Suprapubic skin (tissue), 4 donors: ENCODE results near the gene TRIM50. TPM values are rescaled to one million over a fixed set of nuclear protein-coding genes. Genes with fewer than 3 reads are reported as not detected.
"Not testable (repeated sequence)": the region's sequence is repeated elsewhere in the genome, so short reads cannot be mapped to it uniquely, and the experiment has no call there.

Experiments
- DNase-seq, 2 donors: peaks; one replicate each; pipeline ENCODE4 v3.0.0-alpha.2; 2019; ENCODE audit warnings: low spot score in 2 of 2
- H3K27ac ChIP-seq: fragments of 200-600 bp; sonication (generic); one replicate; pipeline ENCODE4 v1.5.1; 2019
- H3K27me3 ChIP-seq: fragments of 200-600 bp; sonication (generic); one replicate; pipeline ENCODE4 v1.5.1; 2019
- H3K36me3 ChIP-seq: fragments of 200-600 bp; sonication (generic); one replicate; pipeline ENCODE4 v1.5.1; 2019
- H3K4me1 ChIP-seq: fragments of 200-600 bp; sonication (generic); one replicate; pipeline ENCODE4 v1.5.1; 2019
- H3K4me3 ChIP-seq: fragments of 200-600 bp; sonication (generic); one replicate; pipeline ENCODE4 v1.5.1; 2019; ENCODE audit warnings: mild to moderate bottlenecking
- H3K9me3 ChIP-seq: fragments of 200-600 bp; sonication (generic); one replicate; pipeline ENCODE4 v1.5.1; 2019
- CTCF ChIP-seq, 2 donors: fragments of 200-600 bp in 1 of 2; fragments of 450-650 bp in 1 of 2; sonication (generic) in 1 of 2; IDR thresholded peaks; one replicate each; pipeline ENCODE4 v1.5.1; 2016 to 2019; ENCODE audit warnings: antibody characterized with exemption in 2 of 2, mild to moderate bottlenecking in 1 of 2, moderate library complexity in 1 of 2
- EP300 ChIP-seq: sonication (generic); formaldehyde crosslinking; IDR thresholded peaks from one replicate; pipeline ENCODE4 v1.6.1; 2017; ENCODE audit warnings: antibody characterized with exemption
- POLR2AphosphoS5 ChIP-seq, 3 donors: sonication (generic); formaldehyde crosslinking; IDR thresholded peaks; one replicate each; pipeline ENCODE4 v1.6.1; 2017; ENCODE audit warnings: antibody characterized with exemption in 3 of 3
- WGBS: methylation state at CpG from one replicate; pipeline ENCODE4 v1.1.5; 2018; 5-methylcytosine and 5-hydroxymethylcytosine counted together
- total RNA-seq, 4 donors: library from RNA; depleted of rRNA; stranded (reverse); fragments of >200 nt; gene quantifications; one replicate each; pipeline ENCODE4 v1.1.0, GENCODE V29; 2016

Gene TRIM50
- total RNA-seq, 4 donors from 2014 or later = 0.30 TPM; not detected in 3

GRCh38 chr7:73303546-73303945, 24.3 kb downstream of the TRIM50 start:
- TF ChIP-seq POLR2AphosphoS5 (IDR thresholded peaks at IDR 0.05) (no peak), CTCF (IDR thresholded peaks at IDR 0.05) (no peak), EP300 (no peak)
- H3K4me1 ChIP-seq = peaks cover 8% of the 10 kb centered on the region
- 83% methylated on average over 24 of the region's 26 CpGs for WGBS
- no peaks in the 10 kb centered on the region for H3K9me3 ChIP-seq
- H3K4me3 ChIP-seq = no peak overlapping the region
- H3K27ac ChIP-seq = no peak overlapping the region
- peak in 1 of 2 donors; percentile 41 for DNase-seq
- peaks cover 43% of the 10 kb centered on the region for H3K36me3 ChIP-seq
- H3K27me3 ChIP-seq = no peaks in the 10 kb centered on the region

GRCh38 chr7:73302846-73303245, 25.0 kb downstream of the TRIM50 start:
- H3K36me3 ChIP-seq = peaks cover 43% of the 10 kb centered on the region
- WGBS = 97% methylated on average over 8 of the region's 10 CpGs
- H3K27ac ChIP-seq, H3K27me3 ChIP-seq, H3K9me3 ChIP-seq, H3K4me1 ChIP-seq, H3K4me3 ChIP-seq, DNase-seq: not testable (repeated sequence)

- H3K27me3 ChIP-seq, H3K27ac ChIP-seq, H3K4me1 ChIP-seq, H3K4me3 ChIP-seq, DNase-seq, H3K9me3 ChIP-seq: not testable (repeated sequence)
- WGBS = no CpG with 5 or more reads among the region's 14 CpGs
- peaks cover 34% of the 10 kb centered on the region for H3K36me3 ChIP-seq
Observed at GRCh38 chr7:73301108-73301507, 26.8 kb downstream of the TRIM50 start.

GRCh38 chr7:73299812-73300211, 28.1 kb downstream of the TRIM50 start:
- H3K4me3 ChIP-seq, H3K4me1 ChIP-seq, H3K27ac ChIP-seq, H3K9me3 ChIP-seq, DNase-seq, H3K27me3 ChIP-seq: not testable (repeated sequence)
- 34% methylated on average over 8 of the region's 12 CpGs for WGBS
- H3K36me3 ChIP-seq = peaks cover 22% of the 10 kb centered on the region

GRCh38 chr7:73297706-73298105, 30.2 kb downstream of the TRIM50 start:
- H3K27me3 ChIP-seq, DNase-seq, H3K4me1 ChIP-seq, H3K27ac ChIP-seq, H3K4me3 ChIP-seq, H3K36me3 ChIP-seq, H3K9me3 ChIP-seq: not testable (repeated sequence)
- WGBS = 95% methylated on average over 16 of the region's 27 CpGs

GRCh38 chr7:73297235-73297634, 30.6 kb downstream of the TRIM50 start:
- not testable (repeated sequence) for H3K9me3 ChIP-seq, DNase-seq, H3K4me3 ChIP-seq, H3K27ac ChIP-seq, H3K27me3 ChIP-seq, H3K36me3 ChIP-seq, H3K4me1 ChIP-seq
- no CpG with 5 or more reads among the region's 13 CpGs for WGBS

- H3K4me1 ChIP-seq, H3K27me3 ChIP-seq, H3K27ac ChIP-seq, H3K36me3 ChIP-seq, H3K9me3 ChIP-seq, DNase-seq, H3K4me3 ChIP-seq: not testable (repeated sequence)
- 48% methylated on average over 4 of the region's 5 CpGs for WGBS
Observed at GRCh38 chr7:73277210-73277609, 50.7 kb downstream of the TRIM50 start.

GRCh38 chr7:73267813-73268212, 60.1 kb downstream of the TRIM50 start:
- not testable (repeated sequence) for H3K4me1 ChIP-seq, H3K27me3 ChIP-seq, DNase-seq, H3K9me3 ChIP-seq, H3K27ac ChIP-seq, H3K4me3 ChIP-seq, H3K36me3 ChIP-seq
- 67% methylated on average over 1 of the region's 4 CpGs for WGBS

- not testable (repeated sequence) for H3K27me3 ChIP-seq, H3K27ac ChIP-seq, H3K36me3 ChIP-seq, DNase-seq, H3K4me1 ChIP-seq, H3K4me3 ChIP-seq, H3K9me3 ChIP-seq
- no CpG with 5 or more reads among the region's 22 CpGs for WGBS
Observed at GRCh38 chr7:73266719-73267368, 61.0 kb downstream of the TRIM50 start.

Other genes starting within 250 kb of the TRIM50 start
- gene SPDYE9, start 242.0 kb downstream of the TRIM50 start, total RNA-seq = not detected
- gene NSUN5, start 19.3 kb downstream of the TRIM50 start, total RNA-seq = 10 to 100 TPM; 25.6 to 38.0 (median 33.7) TPM
- gene FKBP6, start 79 bp upstream of the TRIM50 start, total RNA-seq = not detected
- 1 to 10 TPM in 2 of 4 donors, under 1 TPM in 2; 0.47 to 2.1 (median 1.3) TPM for gene FZD9, start 105.7 kb upstream of the TRIM50 start, total RNA-seq
- 10 to 100 TPM; 27.9 to 36.7 (median 29.6) TPM for gene BAZ1B, start 194.2 kb upstream of the TRIM50 start, total RNA-seq
- 10 to 100 TPM; 33.4 to 55.4 (median 46.1) TPM for gene BCL7B, start 229.6 kb upstream of the TRIM50 start, total RNA-seq